Right hindlimb (tissue), 1 donor: ENCODE results near the gene CREBRF.

Experiments
- DNase-seq: peaks from one replicate; pipeline ENCODE4 v3.0.0-alpha.2; 2018

The CREBRF gene

GRCh38 chr5:173158366-173158765, 102.2 kb downstream of the CREBRF start:
- no peak for DNase-seq

GRCh38 chr5:173159256-173159655, 103.1 kb downstream of the CREBRF start:
- DNase-seq = no peak

GRCh38 chr5:173161148-173161547, 105.0 kb downstream of the CREBRF start:
- no peak for DNase-seq

- DNase-seq = no peak
Observed at GRCh38 chr5:173163219-173163618, 107.1 kb downstream of the CREBRF start.

GRCh38 chr5:173165177-173166016, 109.2 kb downstream of the CREBRF start:
- no peak for DNase-seq

GRCh38 chr5:173172166-173172565, 116.0 kb downstream of the CREBRF start:
- no peak for DNase-seq

GRCh38 chr5:173175523-173175922, 119.4 kb downstream of the CREBRF start:
- no peak for DNase-seq

GRCh38 chr5:173178369-173178910, 122.3 kb downstream of the CREBRF start:
- no peak for DNase-seq

- DNase-seq = no peak
Observed at GRCh38 chr5:173180331-173180730, 124.2 kb downstream of the CREBRF start.

GRCh38 chr5:173187054-173187743, 131.0 kb downstream of the CREBRF start:
- no peak for DNase-seq

GRCh38 chr5:173188280-173188679, 132.1 kb downstream of the CREBRF start:
- DNase-seq = no peak
